IMR-90 (cell line): Measurements from ENCODE around the gene NAE1. TPM values are rescaled to one million over a fixed set of nuclear protein-coding genes. Genes with fewer than 3 reads are reported as not detected.

ENCODE experiments used
- ATAC-seq: fragments of 200-7000 bp; cut with Tn5 transposase; 2 replicates; pipeline ENCODE4 v1.9.1; 2020; ENCODE audit warnings: low read depth, mild to moderate bottlenecking, moderate library complexity
- BruUV-seq: library from RNA; stranded (reverse); fragments of 400-500 nt; replicated peaks from 2 replicates; lab custom pipeline; 2021; lab: Mats Ljungman, UMichigan
- CTCF ChIA-PET: fragments of 300-600 bp; formaldehyde crosslinking; extraction: SDS; loops from one replicate; lab custom pipeline; 2021; ENCODE audit warnings: antibody characterized with exemption; lab: Yijun Ruan, JAX
- POLR2A ChIA-PET: fragments of 300-600 bp; sonication (Branson Sonifier 250); formaldehyde crosslinking; loops from one replicate; lab custom pipeline; 2022; ENCODE audit warnings: antibody characterized with exemption; ENCODE audit not compliant: unreplicated experiment; lab: Charles Lee
- DNase-seq: peaks from one replicate; pipeline ENCODE4 v3.0.0; 2013
- H2AFZ ChIP-seq: replicated peaks from 2 replicates; pipeline ENCODE3; 2013; ENCODE audit warnings: low read length, mild to moderate bottlenecking; ENCODE audit not compliant: poor library complexity
- H2AK5ac ChIP-seq: 2 replicates; pipeline ENCODE4 v1.6.1; 2013; ENCODE audit warnings: low read depth, low read length, inconsistent platforms
- H2AK9ac ChIP-seq: replicated peaks from 2 replicates; pipeline ENCODE3; 2013; ENCODE audit warnings: mild to moderate bottlenecking, low read depth, low read length, moderate library complexity; ENCODE audit not compliant: poor library complexity
- H2BK120ac ChIP-seq: 2 replicates; pipeline ENCODE4 v1.6.1; 2013; ENCODE audit warnings: low read depth, low read length, inconsistent platforms
- H2BK15ac ChIP-seq: 3 replicates; pipeline ENCODE4 v1.6.1; 2013; ENCODE audit warnings: low read depth, low read length, inconsistent platforms
- H2BK20ac ChIP-seq: 2 replicates; pipeline ENCODE4 v1.6.1; 2013; ENCODE audit warnings: low read depth, mild to moderate bottlenecking, inconsistent platforms, low read length, moderate library complexity
- H2BK5ac ChIP-seq: 2 replicates; pipeline ENCODE4 v1.6.1; 2013; ENCODE audit warnings: mild to moderate bottlenecking, low read depth, low read length, inconsistent platforms; ENCODE audit not compliant: poor library complexity, severe bottlenecking
- H3K14ac ChIP-seq: replicated peaks from 2 replicates; pipeline ENCODE4 v1.6.1; 2013; ENCODE audit warnings: low read depth, low read length, inconsistent platforms
- H3K18ac ChIP-seq: 2 replicates; pipeline ENCODE4 v1.6.1; 2013; ENCODE audit warnings: low read depth, low read length, control low read depth
- H3K23ac ChIP-seq: 2 replicates; pipeline ENCODE4 v1.6.1; 2013; ENCODE audit warnings: low read depth, low read length, inconsistent platforms
- H3K27ac ChIP-seq: 2 replicates; pipeline ENCODE4 v1.5.1; 2013; ENCODE audit warnings: mild to moderate bottlenecking, control low read depth, low read length; ENCODE audit not compliant: insufficient read depth
- H3K27me3 ChIP-seq: 2 replicates; pipeline ENCODE4 v1.6.1; 2013; ENCODE audit warnings: low read length; ENCODE audit not compliant: control insufficient read depth, insufficient read depth
- H3K36me3 ChIP-seq: 2 replicates; pipeline ENCODE4 v1.6.1; 2013; ENCODE audit warnings: low read length, mixed read lengths; ENCODE audit not compliant: control insufficient read depth, insufficient read depth
- H3K4ac ChIP-seq: 2 replicates; pipeline ENCODE4 v1.6.1; 2013; ENCODE audit warnings: low read depth, low read length, inconsistent platforms
- H3K4me1 ChIP-seq: 2 replicates; pipeline ENCODE4 v1.6.1; 2013; ENCODE audit warnings: low read length, mixed read lengths; ENCODE audit not compliant: control insufficient read depth, insufficient read depth
- H3K4me2 ChIP-seq: 2 replicates; pipeline ENCODE4 v1.6.1; 2013; ENCODE audit warnings: low read depth, mild to moderate bottlenecking, control low read depth, low read length, moderate library complexity
- H3K4me3 ChIP-seq: 2 replicates; pipeline ENCODE4 v1.5.1; 2013; ENCODE audit warnings: low read depth, mild to moderate bottlenecking, control low read depth, low read length, moderate library complexity; ENCODE audit not compliant: insufficient read depth
- H3K56ac ChIP-seq: 2 replicates; pipeline ENCODE4 v1.6.1; 2013; ENCODE audit warnings: low read length, inconsistent platforms; ENCODE audit not compliant: insufficient read depth; ENCODE audit errors: extremely low read depth
- H3K79me1 ChIP-seq, 2 experiments: 2 replicates each; pipeline ENCODE4 v1.6.1; 2013; ENCODE audit warnings: low read length in 2 of 2, inconsistent platforms in 1 of 2, low read depth in 1 of 2
- H3K9ac ChIP-seq: 2 replicates; pipeline ENCODE4 v1.6.1; 2013; ENCODE audit warnings: low read depth, low read length, control low read depth
- H3K9me1 ChIP-seq: 2 replicates; pipeline ENCODE4 v1.6.1; 2013; ENCODE audit warnings: low read length, inconsistent platforms; ENCODE audit not compliant: insufficient read depth
- H3K9me3 ChIP-seq: 2 replicates; pipeline ENCODE4 v1.6.1; 2013; ENCODE audit warnings: low read length; ENCODE audit not compliant: control insufficient read depth, insufficient read depth
- H4K20me1 ChIP-seq: 2 replicates; pipeline ENCODE4 v1.6.1; 2013; ENCODE audit warnings: low read length, inconsistent platforms; ENCODE audit not compliant: insufficient read depth
- H4K5ac ChIP-seq: 2 replicates; pipeline ENCODE4 v1.6.1; 2013; ENCODE audit warnings: mild to moderate bottlenecking, low read depth, low read length, control low read depth
- H4K8ac ChIP-seq, 2 experiments: 2 replicates each; pipeline ENCODE4 v1.6.1; 2013; ENCODE audit warnings: low read depth in 2 of 2, low read length in 2 of 2, control low read depth in 1 of 2, inconsistent platforms in 1 of 2
- H4K91ac ChIP-seq: 2 replicates; pipeline ENCODE4 v1.6.1; 2013; ENCODE audit warnings: low read depth, low read length, inconsistent platforms; ENCODE audit not compliant: insufficient read depth
- CEBPB ChIP-seq: IDR thresholded peaks from 2 replicates; pipeline ENCODE4 v1.6.1; 2012; ENCODE audit warnings: low read depth, low read length, improper control_type of control experiment
- FOS ChIP-seq: fragments of 150-350 bp; IDR thresholded peaks from 2 replicates; pipeline ENCODE4 v1.6.1; 2016; ENCODE audit warnings: low read depth, low read length
- MAFK ChIP-seq: IDR thresholded peaks from 2 replicates; pipeline ENCODE4 v1.6.1; 2012; ENCODE audit warnings: low read depth, low read length, improper control_type of control experiment
- POLR2A ChIP-seq: IDR thresholded peaks from 2 replicates; pipeline ENCODE4 v1.6.1; 2012; ENCODE audit warnings: mild to moderate bottlenecking, low read depth, low read length
- RCOR1 ChIP-seq: IDR thresholded peaks from 2 replicates; pipeline ENCODE4 v1.6.1; 2012; ENCODE audit warnings: mild to moderate bottlenecking, low read length, improper control_type of control experiment; ENCODE audit not compliant: insufficient replicate concordance
- dilution Hi-C: fragments of 300-500 bp; cut with HindIII; formaldehyde crosslinking; loops from one replicate; pipeline ENCODE4 v1.14.3; 2018; ENCODE audit warnings: low sequenced_read_pairs; ENCODE audit not compliant: unreplicated experiment
- in situ Hi-C: fragments of 300-500 bp; cut with MboI; formaldehyde crosslinking; loops from 3 replicates; pipeline ENCODE4 v1.14.3; 2019; ENCODE audit warnings: low sequenced_read_pairs, inconsistent platforms, mixed read lengths
- intact Hi-C: fragments of 100-400 bp; cut with micrococcal nuclease; formaldehyde crosslinking; loops from 2 replicates; pipeline ENCODE4 v1.10.0; 2022
- polyA plus RNA-seq, 3 experiments: library from polyadenylated mRNA; depleted of rRNA; stranded (reverse); fragments of >200 nt; gene quantifications; 2 replicates each; pipeline ENCODE4 v1.2.3, GENCODE V29; 2012; ENCODE audit warnings: low replicate concordance in 1 of 3
- total RNA-seq: library from RNA; depleted of rRNA; stranded (reverse); fragments of >200 nt; gene quantifications from 2 replicates; pipeline ENCODE4 v1.2.3, GENCODE V29; 2012

Gene NAE1
- total and polyA plus RNA-seq, 2 of the 4 experiments (the other 2 are of a cell fraction), result 33.0 to 36.7 TPM

DNA sequence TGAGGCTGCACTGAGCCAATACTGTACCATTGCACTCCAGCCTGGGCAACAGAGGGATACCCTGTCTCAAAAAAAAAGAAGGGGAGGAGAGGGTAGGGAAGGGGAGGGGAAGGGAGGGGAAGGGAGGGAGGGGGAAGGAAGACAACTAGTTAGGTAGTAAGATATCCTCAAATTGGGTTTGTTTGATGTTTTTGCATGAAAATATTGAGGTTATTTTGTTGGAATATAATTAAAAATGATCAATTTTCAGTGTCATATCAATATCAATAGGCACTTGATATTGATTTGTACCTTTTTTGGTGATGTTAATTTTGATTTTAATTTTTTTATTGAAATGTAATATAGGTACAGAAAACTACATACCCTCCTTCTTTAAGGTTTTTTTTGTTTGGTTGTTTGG lies 32.9 kb upstream of the NAE1 start:
- TF ChIP-seq MAFK (no peak), FOS (no peak), POLR2A (no peak), RCOR1 (no peak), CEBPB (no peak)
- intact Hi-C loops, result no loop called here
- no peak overlapping the region for H3K4me3 ChIP-seq
- no peak overlapping the region for H3K18ac ChIP-seq
- no peak overlapping the region for H2BK20ac ChIP-seq
- no peak overlapping the region for H3K23ac ChIP-seq
- H2BK15ac ChIP-seq, result no peak overlapping the region
- no peak overlapping the region for H4K5ac ChIP-seq
- peaks cover 4% of the 10 kb centered on the region; the same call in 1 of the 2 replicates for H4K20me1 ChIP-seq
- no peaks in the 10 kb centered on the region for H3K79me1 ChIP-seq
- ATAC-seq (no peak), DNase-seq (no peak)
- ChIA-PET CTCF (no interaction called here), POLR2A (no interaction called here)
- no peaks in the 10 kb centered on the region for H3K4me1 ChIP-seq
- no peaks in the 10 kb centered on the region for H3K9me3 ChIP-seq
- no peak overlapping the region for H2AFZ ChIP-seq
- no peaks in the 10 kb centered on the region for H3K36me3 ChIP-seq
- no peak overlapping the region for H2AK5ac ChIP-seq
- no peak overlapping the region for H3K9ac ChIP-seq
- H3K4ac ChIP-seq, result no peak overlapping the region
- no TSS peak for BruUV-seq
- H4K91ac ChIP-seq, result no peak overlapping the region
- dilution Hi-C loops, result no loop called here
- H3K14ac ChIP-seq, result no peak overlapping the region
- H3K9me1 ChIP-seq, result no peaks in the 10 kb centered on the region; the same call in 1 of the 2 replicates
- no peak overlapping the region for H2AK9ac ChIP-seq
- no peak overlapping the region for H2BK5ac ChIP-seq
- H3K27me3 ChIP-seq, result no peaks in the 10 kb centered on the region
- no peak overlapping the region for H4K8ac ChIP-seq
- no peak overlapping the region for H3K56ac ChIP-seq
- no peak overlapping the region for H3K4me2 ChIP-seq
- in situ Hi-C loops, result loop anchor here (10.0 kb wide), 1 partner anchor 459 kb away; no protein-coding TSS in a partner anchor
- H2BK120ac ChIP-seq, result no peak overlapping the region
- H3K27ac ChIP-seq, result no peak overlapping the region
